Right lobe of liver (tissue), 6 donors: Measurements from ENCODE around the gene PTOV1. TPM values are rescaled to one million over a fixed set of nuclear protein-coding genes. Genes with fewer than 3 reads are reported as not detected.

Experiments
- ATAC-seq, 4 donors: fragments of 200-7000 bp; cut with Tn5 transposase; one replicate each; pipeline ENCODE4 v1.9.1; 2020; ENCODE audit warnings: mild to moderate bottlenecking in 4 of 4, moderate library complexity in 4 of 4
- DNase-seq, 3 donors: peaks; one replicate each; pipeline ENCODE4 v3.0.0-alpha.2; 2020
- H3K27ac ChIP-seq, 3 donors: fragments of 200-600 bp; one replicate each; pipeline ENCODE4 v1.8.0; 2022
- H3K27me3 ChIP-seq, 2 donors: fragments of 200-600 bp; one replicate each; pipeline ENCODE4 v1.8.0; 2022
- H3K36me3 ChIP-seq, 4 donors: fragments of 200-600 bp; sonication (generic) in 1 of 4; one replicate each; pipeline versions ENCODE4 v1.5.1 to v1.8.0; 2017 to 2022; ENCODE audit warnings: control low read depth in 1 of 4
- H3K4me1 ChIP-seq, 4 donors: fragments of 200-600 bp; sonication (generic) in 1 of 4; one replicate each; pipeline versions ENCODE4 v1.5.1 to v1.8.0; 2017 to 2022; ENCODE audit warnings: control low read depth in 1 of 4
- H3K4me3 ChIP-seq, 3 donors: fragments of 200-600 bp; one replicate each; pipeline ENCODE4 v1.8.0; 2022
- H3K9me3 ChIP-seq, 4 donors: fragments of 200-600 bp; sonication (generic) in 1 of 4; one replicate each; pipeline versions ENCODE4 v1.5.1 to v1.8.0; 2017 to 2022; ENCODE audit warnings: control low read depth in 1 of 4
- POLR2A ChIP-seq: fragments of 450-650 bp; IDR thresholded peaks from one replicate; pipeline ENCODE4 v1.6.1; 2017; ENCODE audit warnings: antibody characterized with exemption, mild to moderate bottlenecking
- WGBS: methylation state at CpG from one replicate; pipeline ENCODE4 v1.1.6; 2018; ENCODE audit warnings: low coverage, low lambda C conversion rate; ENCODE audit not compliant: insufficient coverage; ENCODE audit errors: missing lambda C conversion rate; 5-methylcytosine and 5-hydroxymethylcytosine counted together
- intact Hi-C, 2 donors: fragments of 100-400 bp; cut with DNase I; formaldehyde crosslinking; loops; one replicate each; pipeline versions ENCODE4 v1.11.2 to v1.14.1; 2022
- total RNA-seq, 6 experiments: library from RNA; depleted of rRNA in 2 of 6; stranded (reverse); fragments of >200 nt in 2 of 6; fragmentation: NEBNext Ultra II Directional in 3 of 6; extraction: Animal tissue kit (Norgen Biotek cat#: 25700) in 3 of 6; gene quantifications; one replicate each; pipeline versions ENCODE4 v1.1.0 to v1.2.4, GENCODE V29; 2016 to 2023
- TF ChIP-seq, protein P1 (sequence below), 4 donors: fragments of 200-600 bp in 3 of 4; fragments of 450-650 bp in 1 of 4; IDR thresholded peaks; one replicate each; pipeline versions ENCODE4 v1.5.1 to v1.8.0; 2016 to 2022; ENCODE audit warnings: antibody characterized with exemption in 4 of 4, mild to moderate bottlenecking in 2 of 4
- donor health status: DM: no; HTN: yes; CAD: no.
- donor health status: DM: no; HTN: no; CAD: no.
- donor health status: DM: no; HTN: no; CAD: no.
- donor health status: DM: no; HTN: yes; CAD: no.
- donor health status: DM: no; HTN: yes; CAD: no.

The PTOV1 gene
- total RNA-seq, 6 experiments from 2014 or later = 44.4 to 93.0 (median 69.6) TPM

DNA sequence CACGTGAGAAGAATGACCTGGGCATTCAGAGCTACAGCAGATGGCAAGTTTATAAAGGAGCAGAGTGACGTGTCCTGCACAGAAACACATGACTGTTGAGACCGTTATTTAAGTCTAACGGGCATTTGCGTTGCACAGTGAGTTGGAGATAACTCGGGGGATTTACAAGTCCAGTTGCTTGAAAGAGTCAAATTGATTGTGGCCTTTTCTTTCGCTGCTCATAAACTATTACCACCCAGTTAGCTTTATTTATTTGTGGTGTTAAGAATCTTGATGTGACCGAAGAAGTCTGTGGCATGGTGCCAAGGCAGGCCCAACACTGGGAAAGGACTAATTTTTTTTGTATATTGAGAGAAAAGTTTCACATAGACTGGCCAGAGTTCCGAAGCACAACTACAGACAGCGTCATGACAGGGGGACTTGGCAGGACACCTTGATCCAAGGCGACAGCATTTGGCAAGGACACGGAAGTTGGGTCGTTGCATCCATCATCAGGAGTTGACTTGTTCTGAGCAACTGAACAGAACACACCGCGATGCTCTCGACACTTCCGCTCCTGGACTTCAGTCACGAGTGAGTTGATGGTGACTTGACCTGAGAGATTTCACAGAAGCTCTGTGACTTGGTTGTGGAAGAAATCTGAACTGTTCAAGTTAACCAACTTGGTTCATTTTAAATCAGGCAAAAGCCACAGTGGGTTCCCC is 11.9 kb upstream of the PTOV1 start:
- no peak for DNase-seq
- no peak overlapping the region for H3K27ac ChIP-seq
- H3K36me3 ChIP-seq = peaks cover 0 to 29% (median 6%) of the 10 kb centered on the region in 4 donors
- no peak for ATAC-seq
- 92% methylated on average over 12 of the region's 18 CpGs for WGBS
- H3K27me3 ChIP-seq = no peaks in the 10 kb centered on the region
- H3K4me1 ChIP-seq = no peaks in the 10 kb centered on the region
- H3K4me3 ChIP-seq = no peak overlapping the region
- no peaks in the 10 kb centered on the region for H3K9me3 ChIP-seq
- TF ChIP-seq, protein P1, sequence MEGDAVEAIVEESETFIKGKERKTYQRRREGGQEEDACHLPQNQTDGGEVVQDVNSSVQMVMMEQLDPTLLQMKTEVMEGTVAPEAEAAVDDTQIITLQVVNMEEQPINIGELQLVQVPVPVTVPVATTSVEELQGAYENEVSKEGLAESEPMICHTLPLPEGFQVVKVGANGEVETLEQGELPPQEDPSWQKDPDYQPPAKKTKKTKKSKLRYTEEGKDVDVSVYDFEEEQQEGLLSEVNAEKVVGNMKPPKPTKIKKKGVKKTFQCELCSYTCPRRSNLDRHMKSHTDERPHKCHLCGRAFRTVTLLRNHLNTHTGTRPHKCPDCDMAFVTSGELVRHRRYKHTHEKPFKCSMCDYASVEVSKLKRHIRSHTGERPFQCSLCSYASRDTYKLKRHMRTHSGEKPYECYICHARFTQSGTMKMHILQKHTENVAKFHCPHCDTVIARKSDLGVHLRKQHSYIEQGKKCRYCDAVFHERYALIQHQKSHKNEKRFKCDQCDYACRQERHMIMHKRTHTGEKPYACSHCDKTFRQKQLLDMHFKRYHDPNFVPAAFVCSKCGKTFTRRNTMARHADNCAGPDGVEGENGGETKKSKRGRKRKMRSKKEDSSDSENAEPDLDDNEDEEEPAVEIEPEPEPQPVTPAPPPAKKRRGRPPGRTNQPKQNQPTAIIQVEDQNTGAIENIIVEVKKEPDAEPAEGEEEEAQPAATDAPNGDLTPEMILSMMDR (IDR thresholded peaks at IDR 0.05) = no peak
- TF ChIP-seq POLR2A = no peak
- intact Hi-C loops = no loop called here

DNA sequence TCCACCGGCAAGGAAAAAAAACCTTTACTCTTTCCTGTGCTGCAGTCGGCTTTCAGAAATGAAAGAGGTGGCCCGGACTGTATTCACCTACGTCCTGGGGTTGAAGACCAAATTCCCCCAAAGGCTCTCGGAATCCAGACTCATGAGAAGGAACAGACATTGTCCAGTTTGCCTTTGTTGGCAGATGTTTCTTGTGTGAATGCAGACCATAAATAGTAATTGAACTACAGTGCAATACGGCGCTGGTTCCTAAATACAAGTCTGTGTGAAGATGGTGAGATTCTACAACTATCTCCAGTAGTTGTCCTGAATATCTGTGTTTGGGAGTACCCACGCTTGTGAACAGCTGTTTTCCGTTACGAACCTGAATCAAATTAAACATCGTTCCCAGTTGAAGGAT is 11.2 kb upstream of the PTOV1 start:
- Histone ChIP-seq H3K36me3 (peaks cover 0 to 25% (median 6%) of the 10 kb centered on the region in 4 donors), H3K9me3 (no peaks in the 10 kb centered on the region), H3K27me3 (no peaks in the 10 kb centered on the region), H3K4me3 (no peak overlapping the region), H3K27ac (no peak overlapping the region), H3K4me1 (no peaks in the 10 kb centered on the region)
- TF ChIP-seq, protein P1 (IDR thresholded peaks at IDR 0.05) = no peak
- no peak for TF ChIP-seq POLR2A
- 100% methylated on average over 8 of the region's 11 CpGs for WGBS
- intact Hi-C loops = no loop called here
- DNase-seq (no peak), ATAC-seq (no peak)

DNA sequence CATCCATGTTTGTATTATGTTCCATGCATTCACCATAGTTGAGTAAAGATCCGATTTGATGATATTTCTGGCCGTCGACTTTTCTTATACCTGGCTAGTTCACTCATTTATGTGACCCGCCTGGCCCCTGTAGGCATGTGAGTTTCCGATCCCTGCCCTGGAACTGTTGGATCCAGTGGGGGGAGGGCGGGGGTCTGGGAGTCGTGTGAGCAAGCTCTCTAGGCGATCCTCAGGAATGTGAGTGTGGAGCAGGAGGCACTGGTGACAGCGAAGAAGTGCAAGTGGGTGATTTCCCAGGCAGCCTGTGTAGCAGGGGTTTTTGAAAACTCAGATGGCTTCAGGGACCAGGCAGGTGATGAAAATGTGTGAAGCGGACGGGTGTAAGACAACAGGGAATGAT is 10.6 kb upstream of the PTOV1 start:
- 88% methylated on average over 11 of the region's 11 CpGs for WGBS
- peaks cover 0 to 19% (median 6%) of the 10 kb centered on the region in 4 donors for H3K36me3 ChIP-seq
- no peaks in the 10 kb centered on the region for H3K27me3 ChIP-seq
- H3K4me1 ChIP-seq = no peaks in the 10 kb centered on the region
- DNase-seq (no peak), ATAC-seq (no peak)
- no peaks in the 10 kb centered on the region for H3K9me3 ChIP-seq
- no peak overlapping the region for H3K27ac ChIP-seq
- no peak for TF ChIP-seq POLR2A
- TF ChIP-seq, protein P1 (IDR thresholded peaks at IDR 0.05) = no peak
- no peak overlapping the region for H3K4me3 ChIP-seq
- intact Hi-C loops = no loop called here

DNA sequence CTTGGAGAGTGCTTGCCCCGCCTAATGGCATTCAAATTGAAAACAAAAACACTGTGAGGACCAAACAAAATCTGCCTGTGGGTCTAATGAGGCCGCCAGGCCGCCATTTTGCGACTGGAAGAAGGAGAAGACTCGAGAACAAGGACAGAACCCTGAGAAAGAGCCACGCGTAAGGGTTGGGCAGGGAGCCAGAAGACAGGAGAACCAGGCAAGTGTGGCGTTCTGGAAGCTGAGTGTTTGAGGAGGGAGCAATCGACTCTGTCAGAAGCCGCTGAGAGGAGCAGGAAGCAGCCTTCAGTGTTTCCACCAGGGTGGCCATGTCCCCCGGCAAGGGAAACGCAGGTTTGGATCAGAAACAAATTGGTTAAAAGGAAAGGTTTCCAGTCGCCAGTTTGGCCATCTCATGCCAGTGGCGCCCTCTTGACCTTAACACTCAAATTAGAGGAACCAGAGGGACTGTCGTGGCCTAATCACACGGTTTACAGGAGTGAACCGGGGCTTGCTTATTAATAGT is 10.2 kb upstream of the PTOV1 start:
- Histone ChIP-seq H3K9me3 (no peaks in the 10 kb centered on the region), H3K4me3 (no peak overlapping the region), H3K36me3 (peaks cover 0 to 18% (median 6%) of the 10 kb centered on the region in 4 donors), H3K27ac (no peak overlapping the region), H3K4me1 (no peaks in the 10 kb centered on the region), H3K27me3 (no peaks in the 10 kb centered on the region)
- DNase-seq = peak in 1 of 3 donors; percentile 42
- intact Hi-C loops = no loop called here
- no peak for TF ChIP-seq POLR2A
- TF ChIP-seq, protein P1 (IDR thresholded peaks at IDR 0.05) = no peak
- ATAC-seq = no peak
- 93% methylated on average over 15 of the region's 17 CpGs for WGBS
